ENCODE data around the gene VPS37B.
"Not testable (repeated sequence)": the region's sequence is repeated elsewhere in the genome, so short reads cannot be mapped to it uniquely, and the experiment has no call there.

The VPS37B gene

GRCh38 chr12:122880668-122881067 is 15.3 kb downstream of the VPS37B start:
- no peak for DNase-seq

GRCh38 chr12:122880155-122880667 is 15.7 kb downstream of the VPS37B start:
- no peak for DNase-seq

GRCh38 chr12:122878780-122879612 is 16.9 kb downstream of the VPS37B start:
- no peak for DNase-seq

GRCh38 chr12:122876731-122877130 is 19.2 kb downstream of the VPS37B start:
- DNase-seq = no peak

GRCh38 chr12:122876281-122876680 is 19.6 kb downstream of the VPS37B start:
- DNase-seq = not testable (repeated sequence)

DNA sequence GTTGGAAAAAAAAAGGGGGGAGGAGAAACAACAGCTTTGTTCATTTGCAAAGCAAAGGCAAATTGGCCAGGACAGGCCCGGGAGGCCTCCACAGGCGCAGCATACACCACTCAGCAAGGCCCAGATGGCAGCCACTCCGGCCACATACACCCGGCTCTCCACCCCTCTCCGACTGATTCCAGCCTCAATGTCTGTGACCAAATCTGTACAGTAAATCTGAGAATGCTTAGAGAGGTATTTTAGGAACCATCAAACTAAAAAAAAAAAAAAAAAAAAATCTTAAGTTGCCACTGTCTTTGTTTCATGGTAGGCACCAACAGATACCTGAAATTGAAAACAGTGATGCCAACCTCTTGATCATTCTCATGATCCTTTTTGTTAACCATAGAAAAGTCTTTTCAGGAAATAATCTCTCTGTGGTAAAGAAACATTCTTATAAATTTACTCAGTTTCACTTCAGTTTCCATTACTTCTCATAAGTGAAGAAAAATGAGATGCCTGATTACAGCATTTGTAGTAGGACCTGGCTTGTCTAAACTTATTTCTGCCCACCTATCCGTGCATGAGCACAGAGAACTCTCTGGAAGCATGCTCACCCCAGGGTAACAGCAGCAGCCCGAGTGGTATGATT is 20.2 kb downstream of the VPS37B start:
- no peak for DNase-seq

- DNase-seq = no peak
These were observed 21.8 kb downstream of the VPS37B start for GRCh38 chr12:122874081-122874480.

DNA sequence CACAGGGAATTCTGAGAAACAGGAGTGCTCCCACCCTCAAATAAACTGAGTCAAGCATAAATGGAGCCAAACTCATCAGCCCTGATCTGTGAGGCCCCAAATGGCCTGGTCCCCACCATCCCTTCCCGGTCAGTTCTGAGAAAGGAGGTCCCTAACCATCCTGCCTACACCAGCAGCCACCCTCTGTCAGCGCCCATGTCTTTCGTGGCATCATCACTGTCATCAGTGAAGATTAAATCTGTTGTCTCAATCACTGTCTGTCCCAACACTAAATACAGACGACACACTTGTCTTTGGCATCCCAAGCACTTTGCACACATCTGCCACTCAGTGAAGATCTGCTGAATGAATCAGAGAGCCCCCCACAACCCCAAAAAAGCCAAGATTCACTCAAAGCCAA is 22.4 kb downstream of the VPS37B start:
- no peak for DNase-seq

DNA sequence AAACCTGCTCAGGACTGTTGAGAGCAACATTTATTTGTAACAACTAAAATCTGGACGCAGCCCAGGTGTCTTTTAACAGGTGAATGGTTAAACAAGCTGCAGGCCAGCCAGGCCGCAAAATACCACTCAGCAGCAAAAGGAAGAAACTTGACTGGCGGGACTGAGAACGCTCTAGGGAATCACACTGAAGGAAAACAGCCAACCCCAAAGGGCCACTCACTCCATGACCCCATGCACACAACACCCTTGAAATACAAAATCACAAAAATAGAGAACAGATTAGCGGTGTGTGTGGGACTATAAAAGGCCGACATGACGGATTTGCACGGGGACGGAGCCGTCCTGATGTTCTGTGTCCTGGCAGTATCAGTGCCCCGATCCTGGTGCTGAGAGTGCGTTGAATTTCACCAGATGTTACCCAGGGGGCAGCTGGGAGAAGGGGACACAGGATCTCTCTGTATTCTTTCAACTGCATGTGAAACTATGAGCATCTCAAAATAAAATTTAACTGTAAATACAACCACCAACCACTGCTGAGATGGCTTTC is 23.0 kb downstream of the VPS37B start:
- no peak for DNase-seq

DNA sequence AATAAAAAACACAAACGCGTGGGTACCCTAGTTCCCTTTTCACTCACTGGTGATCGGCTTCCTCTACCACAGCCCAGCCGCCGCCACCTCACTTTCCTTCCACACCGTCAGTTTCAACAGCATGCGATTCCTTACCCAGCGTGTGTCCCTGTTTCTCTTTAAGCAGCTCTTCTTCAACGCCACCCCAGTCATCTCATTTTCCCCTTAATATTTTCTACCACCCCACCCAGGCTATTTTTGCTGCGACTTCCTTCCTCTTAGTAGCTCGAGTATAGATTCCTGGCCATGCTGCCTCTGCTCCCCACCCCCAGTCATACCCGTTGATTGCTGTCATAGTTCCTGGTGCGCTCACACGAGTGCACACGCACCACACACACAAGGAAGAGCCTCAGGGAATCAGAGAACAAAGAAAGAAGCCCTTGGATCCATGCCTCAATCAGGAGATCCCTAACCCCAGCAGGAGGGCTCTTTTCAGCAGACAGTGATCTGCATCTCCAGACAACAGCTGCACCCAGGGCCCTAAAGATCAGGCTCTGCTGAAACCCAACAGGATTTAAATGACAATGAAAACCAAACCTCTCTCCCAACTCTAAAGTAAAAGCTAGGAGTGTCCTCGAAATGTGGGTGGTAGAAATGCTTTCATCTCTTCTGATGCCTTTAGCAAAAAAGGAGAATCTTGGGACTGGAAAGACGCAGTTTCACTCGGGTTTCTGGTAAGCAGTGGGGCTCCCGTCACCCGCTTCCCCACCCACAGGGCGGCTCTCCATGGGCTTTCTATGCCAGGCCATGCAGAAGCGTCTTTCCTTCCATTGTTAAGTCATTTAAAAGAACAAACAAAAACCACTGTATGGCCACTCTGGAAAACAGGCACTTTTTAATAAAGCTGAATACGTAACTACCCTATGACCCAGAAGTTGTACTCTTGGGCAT is 23.8 kb downstream of the VPS37B start:
- no peak for DNase-seq

DNA sequence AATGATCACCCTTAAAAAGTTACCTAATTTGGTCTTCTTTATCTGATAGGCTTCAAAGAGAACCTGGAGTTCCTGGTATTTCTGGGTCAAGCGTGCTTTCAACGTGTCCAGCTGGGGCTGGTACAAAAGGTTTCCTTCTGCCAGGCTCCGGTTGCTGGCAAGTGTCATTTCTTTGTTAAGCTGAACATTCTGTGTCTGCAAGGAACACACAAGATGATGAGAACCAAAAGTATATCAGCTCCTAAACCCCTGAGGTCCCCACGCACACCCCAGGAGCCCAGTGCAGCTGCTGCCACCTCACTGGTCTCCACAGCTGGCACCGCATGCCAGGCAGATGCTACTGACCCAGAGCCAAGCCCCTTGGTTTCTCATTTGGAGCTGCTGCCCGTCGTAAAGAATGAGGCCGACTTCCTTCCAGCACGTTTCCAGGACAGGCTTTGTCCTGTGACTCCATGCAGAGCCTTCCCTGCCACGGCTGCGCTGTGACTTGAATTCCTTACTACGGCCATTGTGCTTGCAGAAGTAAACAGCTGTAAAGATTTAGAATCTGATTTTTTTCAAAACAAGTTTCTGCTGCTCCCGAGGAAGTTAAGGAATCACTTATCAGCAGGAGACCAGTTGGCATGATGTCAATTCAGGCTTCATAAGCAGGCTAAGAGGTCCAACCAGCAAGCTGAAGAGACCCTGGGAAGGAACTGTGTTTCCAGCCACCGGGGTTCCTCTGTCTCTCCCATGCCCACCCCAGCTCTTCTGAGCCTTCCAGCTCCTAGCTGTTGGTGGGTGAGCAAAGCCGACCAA is 24.9 kb downstream of the VPS37B start:
- DNase-seq = no peak

- no peak for DNase-seq
These were observed 25.6 kb downstream of the VPS37B start for GRCh38 chr12:122870163-122870842.

GRCh38 chr12:122869207-122869973 is 26.5 kb downstream of the VPS37B start:
- no peak for DNase-seq

- no peak for DNase-seq
These were observed 27.3 kb downstream of the VPS37B start for GRCh38 chr12:122868471-122869177.

DNA sequence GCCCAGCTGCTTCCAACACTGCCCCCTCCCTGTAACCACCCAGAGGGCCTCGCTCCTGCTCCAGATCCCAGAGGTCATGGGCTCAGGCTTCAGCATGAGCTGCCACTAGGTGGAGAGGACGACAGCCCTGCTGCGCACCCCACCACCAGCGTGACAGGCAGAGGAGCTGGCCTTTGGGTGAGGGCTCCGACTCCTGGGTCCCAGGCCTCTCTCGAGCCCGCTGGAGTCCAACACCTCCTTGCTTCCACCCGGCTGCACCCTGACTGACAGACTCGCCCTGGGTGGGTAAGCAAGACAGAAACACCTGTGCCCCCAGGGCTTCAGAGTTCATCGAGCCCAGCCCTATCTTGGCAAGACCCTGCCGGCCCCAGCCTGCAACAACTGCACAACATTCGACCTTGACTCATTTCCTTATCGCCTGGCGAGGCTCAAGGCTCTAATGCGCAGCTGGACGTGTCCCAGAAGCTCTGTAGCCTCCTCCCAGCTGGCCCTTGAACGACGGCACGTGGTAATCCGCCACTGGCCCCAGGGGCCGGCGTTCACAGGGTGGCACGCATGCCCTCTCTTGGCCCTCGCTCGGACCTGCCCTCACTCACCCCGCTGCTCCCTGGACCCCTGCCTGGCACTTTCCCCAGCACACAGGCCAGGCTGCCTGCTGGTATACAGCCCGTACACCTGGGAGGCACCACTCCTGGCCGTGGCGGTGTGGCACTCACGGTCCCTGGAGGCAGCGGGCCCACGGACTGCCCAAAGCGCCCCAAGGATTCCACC is 28.0 kb downstream of the VPS37B start:
- no peak for DNase-seq

GRCh38 chr12:122866950-122867607 is 28.8 kb downstream of the VPS37B start:
- no peak for DNase-seq

GRCh38 chr12:122866379-122866778 is 29.5 kb downstream of the VPS37B start:
- no peak for DNase-seq

Data from SW 1271 (cell line).